H9 (cell line): ENCODE data around the gene ADGRL3. TPM values are rescaled to one million over a fixed set of nuclear protein-coding genes. Genes with fewer than 3 reads are reported as not detected.

Source experiments
- DNase-seq: peaks from one replicate; pipeline ENCODE4 v3.0.0-alpha.2; 2017
- H2AFZ ChIP-seq: one replicate; pipeline ENCODE4 v1.6.1; 2013; ENCODE audit warnings: mild to moderate bottlenecking, low read length, control low read depth, moderate library complexity
- H2AK5ac ChIP-seq: 2 replicates; pipeline ENCODE4 v1.6.1; 2013; ENCODE audit warnings: low read length, control low read depth, mixed read lengths; ENCODE audit not compliant: insufficient read length
- H2BK120ac ChIP-seq: one replicate; pipeline ENCODE4 v1.6.1; 2013; ENCODE audit warnings: low read depth, mild to moderate bottlenecking, low read length, control low read depth, inconsistent platforms; ENCODE audit not compliant: poor library complexity, severe bottlenecking
- H2BK12ac ChIP-seq: 2 replicates; pipeline ENCODE4 v1.6.1; 2013; ENCODE audit warnings: low read length, control low read depth, mixed read lengths, low read depth; ENCODE audit not compliant: insufficient read length
- H2BK15ac ChIP-seq: 2 replicates; pipeline ENCODE4 v1.6.1; 2013; ENCODE audit warnings: low read depth, low read length, control low read depth
- H2BK20ac ChIP-seq: one replicate; pipeline ENCODE4 v1.6.1; 2013; ENCODE audit warnings: low read depth, mild to moderate bottlenecking, low read length, control low read depth, inconsistent platforms; ENCODE audit not compliant: poor library complexity, severe bottlenecking
- H2BK5ac ChIP-seq: 2 replicates; pipeline ENCODE4 v1.6.1; 2013; ENCODE audit warnings: low read length, control low read depth, mixed read lengths; ENCODE audit not compliant: insufficient read length
- H3K14ac ChIP-seq: 2 replicates; pipeline ENCODE4 v1.6.1; 2013; ENCODE audit warnings: low read length, control low read depth; ENCODE audit not compliant: insufficient read depth
- H3K18ac ChIP-seq: 2 replicates; pipeline ENCODE4 v1.6.1; 2013; ENCODE audit warnings: low read depth, mild to moderate bottlenecking, mixed read lengths, low read length, control low read depth; ENCODE audit not compliant: insufficient read length
- H3K23ac ChIP-seq: 2 replicates; pipeline ENCODE4 v1.6.1; 2013; ENCODE audit warnings: low read length, control low read depth, mixed read lengths, low read depth; ENCODE audit not compliant: insufficient read length
- H3K23me2 ChIP-seq: 2 replicates; pipeline ENCODE4 v1.6.1; 2013; ENCODE audit warnings: low read depth, mild to moderate bottlenecking, mixed read lengths, low read length, control low read depth; ENCODE audit not compliant: insufficient read length, poor library complexity, severe bottlenecking
- H3K27ac ChIP-seq: 2 replicates; pipeline ENCODE4 v1.5.1; 2013; ENCODE audit warnings: low read length, control low read depth, mixed read lengths, low read depth; ENCODE audit not compliant: insufficient read length
- H3K27me3 ChIP-seq: 2 replicates; pipeline ENCODE4 v1.6.1; 2013; ENCODE audit warnings: low read length, control low read depth, inconsistent platforms; ENCODE audit not compliant: insufficient read depth
- H3K4ac ChIP-seq: 2 replicates; pipeline ENCODE4 v1.6.1; 2013; ENCODE audit warnings: low read depth, mild to moderate bottlenecking, control low read depth, inconsistent platforms, low read length, moderate library complexity
- H3K4me1 ChIP-seq: 2 replicates; pipeline ENCODE4 v1.6.1; 2013; ENCODE audit warnings: low read length, control low read depth, inconsistent platforms; ENCODE audit not compliant: insufficient read depth
- H3K4me2 ChIP-seq: 2 replicates; pipeline ENCODE4 v1.6.1; 2013; ENCODE audit warnings: low read length, control low read depth, mixed read lengths; ENCODE audit not compliant: insufficient read length, insufficient read depth
- H3K56ac ChIP-seq: 2 replicates; pipeline ENCODE4 v1.6.1; 2013; ENCODE audit warnings: low read depth, mild to moderate bottlenecking, mixed read lengths, low read length, control low read depth; ENCODE audit not compliant: insufficient read length
- H3K79me1 ChIP-seq: 2 replicates; pipeline ENCODE4 v1.6.1; 2013; ENCODE audit warnings: low read depth, mild to moderate bottlenecking, moderate library complexity, low read length, control low read depth, inconsistent platforms; ENCODE audit not compliant: insufficient read depth, poor library complexity, severe bottlenecking
- H3K79me2 ChIP-seq: 2 replicates; pipeline ENCODE4 v1.6.1; 2013; ENCODE audit warnings: low read length, control low read depth, inconsistent platforms; ENCODE audit not compliant: insufficient read depth
- H3K9ac ChIP-seq: 2 replicates; pipeline ENCODE4 v1.6.1; 2013; ENCODE audit warnings: low read length, control low read depth, mixed read lengths; ENCODE audit not compliant: insufficient read length; ENCODE audit errors: extremely low read depth
- H3K9me3 ChIP-seq: one replicate; pipeline ENCODE4 v1.6.1; 2013; ENCODE audit warnings: low read depth, low read length, inconsistent platforms; ENCODE audit not compliant: control insufficient read depth
- H3T11ph ChIP-seq: one replicate; pipeline ENCODE4 v1.6.1; 2013; ENCODE audit warnings: mild to moderate bottlenecking, low read length, control low read depth, inconsistent platforms
- H4K20me1 ChIP-seq: one replicate; pipeline ENCODE4 v1.6.1; 2013; ENCODE audit not compliant: control insufficient read depth, insufficient read length, insufficient read depth
- H4K5ac ChIP-seq: 2 replicates; pipeline ENCODE4 v1.6.1; 2013; ENCODE audit warnings: low read depth, mild to moderate bottlenecking, mixed read lengths, low read length, control low read depth; ENCODE audit not compliant: insufficient read length
- H4K8ac ChIP-seq: replicated peaks from 2 replicates; pipeline ENCODE4 v1.6.1; 2013; ENCODE audit warnings: low read length, control low read depth, mixed read lengths, low read depth; ENCODE audit not compliant: insufficient read length
- H4K91ac ChIP-seq: 2 replicates; pipeline ENCODE4 v1.6.1; 2013; ENCODE audit warnings: low read depth, mild to moderate bottlenecking, moderate library complexity, mixed read lengths, low read length, control low read depth; ENCODE audit not compliant: insufficient read length
- H3K27ac Mint-ChIP-seq, 3 experiments: 2 replicates in 2 of 3; 3 replicates in 1 of 3; pipeline ENCODE4 v1.8.0; 2020 to 2021; ENCODE audit warnings: mixed read lengths in 3 of 3, mild to moderate bottlenecking in 1 of 3, moderate library complexity in 1 of 3
- H3K27me3 Mint-ChIP-seq: 2 replicates; pipeline ENCODE4 v1.8.0; 2021; ENCODE audit warnings: low read depth, mild to moderate bottlenecking, moderate library complexity, mixed read lengths
- H3K36me3 Mint-ChIP-seq, 3 experiments: 2 replicates in 2 of 3; 3 replicates in 1 of 3; pipeline ENCODE4 v1.8.0; 2020 to 2021; ENCODE audit warnings: low read depth in 3 of 3, mixed read lengths in 3 of 3; ENCODE audit not compliant: insufficient read depth in 1 of 3
- H3K4me1 Mint-ChIP-seq, 2 experiments: 2 replicates each; pipeline ENCODE4 v1.8.0; 2020; ENCODE audit warnings: mixed read lengths in 2 of 2
- H3K4me3 Mint-ChIP-seq, 2 experiments: 2 replicates in 1 of 2; 3 replicates in 1 of 2; pipeline ENCODE4 v1.8.0; 2020 to 2021; ENCODE audit warnings: mild to moderate bottlenecking in 2 of 2, mixed read lengths in 2 of 2, moderate library complexity in 1 of 2
- H3K9me3 Mint-ChIP-seq, 2 experiments: 2 replicates in 1 of 2; 3 replicates in 1 of 2; pipeline ENCODE4 v1.8.0; 2020; ENCODE audit warnings: mild to moderate bottlenecking in 2 of 2, mixed read lengths in 2 of 2, moderate library complexity in 1 of 2
- CTCF ChIP-seq: fragments of 200-600 bp; sonication (generic); conservative IDR thresholded peaks from 3 replicates; pipeline ENCODE4 v1.8.0; 2021; ENCODE audit warnings: antibody characterized with exemption, mild to moderate bottlenecking
- WGBS: extraction: QIAGEN DNeasy Blood & Tissue Kit; methylation state at CpG from one replicate; pipeline ENCODE4 v1.1.7; 2013; ENCODE audit warnings: missing lambda C conversion rate, low lambda C conversion rate, mixed read lengths; ENCODE audit not compliant: insufficient read length; ENCODE audit errors: extremely low coverage; 5-methylcytosine and 5-hydroxymethylcytosine counted together
- total RNA-seq: library from RNA; stranded (reverse); gene quantifications from 2 replicates; pipeline ENCODE4 v1.2.1, GENCODE V29; 2021

The ADGRL3 gene
- total RNA-seq, 1 experiment from 2014 or later = 5.9 TPM

GRCh38 chr4:61505773-61506685, 305.9 kb downstream of the ADGRL3 start:
- H3K23me2 ChIP-seq = no peaks in the 10 kb centered on the region
- H3K9me3 Mint-ChIP-seq = peaks cover 3 to 6% of the 10 kb centered on the region in 2 experiments; a peak in 4 of 5 replicates
- H3K79me2 ChIP-seq = no peaks in the 10 kb centered on the region
- DNase-seq = no peak
- WGBS = no CpG with 5 or more reads among the region's 2 CpGs
- H2BK120ac ChIP-seq = no peak overlapping the region
- H3K4me3 Mint-ChIP-seq = no peak overlapping the region
- H3K27me3 ChIP-seq = no peaks in the 10 kb centered on the region
- no peak overlapping the region for H4K91ac ChIP-seq
- no peaks in the 10 kb centered on the region for H3K27me3 Mint-ChIP-seq
- no peaks in the 10 kb centered on the region for H3K4me1 ChIP-seq
- no peak overlapping the region for H4K5ac ChIP-seq
- no peak overlapping the region for H3K4ac ChIP-seq
- H2BK5ac ChIP-seq = no peak overlapping the region
- no peak overlapping the region for H2AFZ ChIP-seq
- no peak overlapping the region for H2AK5ac ChIP-seq
- H3K14ac ChIP-seq = no peak overlapping the region
- no peak overlapping the region for H3K4me2 ChIP-seq
- H3K79me1 ChIP-seq = no peaks in the 10 kb centered on the region
- no peaks in the 10 kb centered on the region for H3K4me1 Mint-ChIP-seq
- H4K8ac ChIP-seq = no peak overlapping the region
- TF ChIP-seq CTCF = no peak
- H2BK20ac ChIP-seq = no peak overlapping the region
- no peak overlapping the region for H3K23ac ChIP-seq
- H4K20me1 ChIP-seq = no peaks in the 10 kb centered on the region
- no peak overlapping the region for H3K56ac ChIP-seq
- no peak overlapping the region for H3K27ac Mint-ChIP-seq
- H3K18ac ChIP-seq = no peak overlapping the region
- no peak overlapping the region for H2BK15ac ChIP-seq
- no peak overlapping the region for H2BK12ac ChIP-seq
- no peaks in the 10 kb centered on the region for H3K9me3 ChIP-seq
- no peak overlapping the region for H3K27ac ChIP-seq
- peaks cover 0 to 6% (median 0%) of the 10 kb centered on the region in 3 experiments; a peak in 4 of 7 replicates for H3K36me3 Mint-ChIP-seq
- no peak overlapping the region for H3T11ph ChIP-seq
- no peak overlapping the region for H3K9ac ChIP-seq
